ENCODE data around the gene BMPR1A.

GRCh38 chr10:86706977-86707376 lies 49.4 kb upstream of the BMPR1A start:
- TF ChIP-seq CTCF (IDR thresholded peaks at IDR 0.05) (no peak), MYBL2 (CRISPR knock-in tag; IDR thresholded peaks at IDR 0.05) (no peak), STAT6 (CRISPR knock-in tag; conservative IDR thresholded peaks at IDR 0.05; ENCODE audit: low read depth) (no peak), E2F5 (CRISPR knock-in tag; IDR thresholded peaks at IDR 0.05) (no peak)
